ENCODE measurements around the gene CDHR5.
"Not testable (repeated sequence)": the region's sequence is repeated elsewhere in the genome, so short reads cannot be mapped to it uniquely, and the experiment has no call there.

Gene CDHR5

GRCh38 chr11:624705-625635 is at the start of gene CDHR5:
Gene CDHR5, minus strand, starts transcription at chr11:624955. Its CDS starts 53 bp downstream, at chr11:624902.
- no peak for DNase-seq (ENCODE audit: low read depth in 2 of 2)

GRCh38 chr11:674406-674805 is 49.7 kb upstream of the CDHR5 start:
- DNase-seq (ENCODE audit: low read depth in 2 of 2): no peak

GRCh38 chr11:673866-674265 is 49.1 kb upstream of the CDHR5 start:
- DNase-seq (ENCODE audit: low read depth in 2 of 2): no peak

- DNase-seq (ENCODE audit: low read depth in 2 of 2): no peak
These were observed 41.0 kb upstream of the CDHR5 start for GRCh38 chr11:665704-666281.

DNA sequence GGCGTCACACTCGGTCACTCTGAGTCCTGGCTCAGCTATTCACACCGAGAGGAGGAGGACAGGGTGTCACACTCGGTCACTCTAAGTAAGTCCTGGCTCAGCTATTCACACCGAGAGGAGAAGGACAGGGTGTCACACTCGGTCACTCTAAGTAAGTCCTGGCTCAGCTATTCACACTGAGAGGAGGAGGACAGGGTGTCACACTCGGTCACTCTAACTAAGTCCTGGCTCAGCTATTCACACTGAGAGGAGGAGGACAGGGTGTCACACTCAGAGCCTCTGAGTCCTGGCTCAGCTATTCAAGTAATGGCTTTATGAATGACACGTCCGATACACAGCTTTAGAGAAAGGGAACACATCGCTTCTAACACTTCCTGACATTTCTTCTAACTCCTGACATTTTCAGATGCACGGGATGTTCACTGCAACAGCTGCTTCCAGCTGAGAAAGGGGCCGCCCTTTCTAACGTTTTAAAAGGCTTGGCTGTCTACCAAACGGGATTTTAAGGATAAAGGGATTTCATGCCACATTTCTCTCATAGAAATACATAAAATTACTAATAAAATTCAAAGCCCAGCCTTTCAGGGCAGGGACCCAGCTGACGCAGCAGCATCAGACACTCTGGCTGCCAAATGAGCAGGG is 40.4 kb upstream of the CDHR5 start:
- no peak for DNase-seq (ENCODE audit: low read depth in 2 of 2)

DNA sequence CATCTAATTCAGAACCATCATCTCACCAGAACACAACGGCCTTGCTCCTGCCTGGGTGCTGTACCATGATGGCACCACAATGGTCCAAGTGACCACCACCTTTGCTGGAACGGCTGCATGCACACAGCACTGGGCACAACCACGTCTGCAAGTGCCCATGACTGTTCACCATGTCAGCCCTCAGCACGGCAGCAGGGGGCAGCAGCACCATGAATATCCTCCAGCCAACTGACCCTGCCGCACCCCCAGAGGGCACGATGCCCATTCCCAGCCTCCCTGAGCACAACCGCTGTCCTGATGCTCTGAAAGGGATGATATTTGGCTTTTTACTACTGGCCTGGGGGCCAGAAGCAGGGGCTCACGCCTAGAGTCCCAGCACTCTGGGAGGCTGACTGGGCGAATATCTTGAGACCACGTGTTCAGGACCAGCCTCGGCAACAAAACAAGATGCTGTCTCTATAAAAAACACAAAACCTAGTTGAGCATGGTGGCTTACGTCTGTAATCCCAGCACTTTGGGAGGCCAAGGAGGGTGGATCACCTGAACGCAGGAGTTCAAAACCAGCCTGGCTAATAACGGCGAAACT is 38.0 kb upstream of the CDHR5 start:
- DNase-seq (ENCODE audit: low read depth in 2 of 2): no peak

DNA sequence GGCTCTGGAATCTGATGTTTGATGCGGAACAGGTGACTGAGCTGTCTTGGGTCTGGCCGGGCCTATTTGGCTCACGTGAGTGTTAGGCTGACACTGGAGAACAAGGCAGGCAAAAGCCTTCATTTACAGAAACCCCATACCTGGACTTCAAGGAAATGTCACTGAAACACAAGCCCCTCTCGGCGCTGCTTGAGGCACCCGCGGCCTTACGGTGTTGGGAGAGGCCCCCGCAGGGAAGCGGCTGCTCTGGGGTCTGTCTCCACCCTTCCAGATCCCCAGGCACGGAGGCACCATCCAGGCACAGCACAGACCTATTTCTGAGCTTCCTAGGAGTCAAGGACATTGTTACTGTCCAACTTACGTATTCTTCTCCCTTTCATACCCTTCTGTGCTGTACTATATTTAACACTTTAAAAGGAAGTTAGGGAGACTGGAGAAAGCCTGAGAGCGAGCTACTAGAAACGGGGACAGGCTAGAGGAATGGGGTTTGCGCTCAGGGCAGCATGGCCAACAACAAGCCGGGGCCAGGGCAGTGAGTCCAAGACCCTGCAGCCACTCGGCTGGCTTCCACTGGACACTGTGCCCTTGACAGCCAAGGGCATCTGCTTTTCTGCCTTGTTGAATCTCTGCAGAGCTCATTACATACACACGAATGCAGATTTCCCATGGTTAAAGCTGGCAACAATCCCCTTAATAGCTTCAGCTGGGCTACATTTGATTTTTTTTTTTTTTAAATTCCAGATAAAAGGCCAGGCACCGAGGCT is 36.1 kb upstream of the CDHR5 start:
- DNase-seq (ENCODE audit: low read depth in 2 of 2): no peak

- no peak for DNase-seq (ENCODE audit: low read depth in 2 of 2)
These were observed 35.5 kb upstream of the CDHR5 start for GRCh38 chr11:660281-660680.

DNA sequence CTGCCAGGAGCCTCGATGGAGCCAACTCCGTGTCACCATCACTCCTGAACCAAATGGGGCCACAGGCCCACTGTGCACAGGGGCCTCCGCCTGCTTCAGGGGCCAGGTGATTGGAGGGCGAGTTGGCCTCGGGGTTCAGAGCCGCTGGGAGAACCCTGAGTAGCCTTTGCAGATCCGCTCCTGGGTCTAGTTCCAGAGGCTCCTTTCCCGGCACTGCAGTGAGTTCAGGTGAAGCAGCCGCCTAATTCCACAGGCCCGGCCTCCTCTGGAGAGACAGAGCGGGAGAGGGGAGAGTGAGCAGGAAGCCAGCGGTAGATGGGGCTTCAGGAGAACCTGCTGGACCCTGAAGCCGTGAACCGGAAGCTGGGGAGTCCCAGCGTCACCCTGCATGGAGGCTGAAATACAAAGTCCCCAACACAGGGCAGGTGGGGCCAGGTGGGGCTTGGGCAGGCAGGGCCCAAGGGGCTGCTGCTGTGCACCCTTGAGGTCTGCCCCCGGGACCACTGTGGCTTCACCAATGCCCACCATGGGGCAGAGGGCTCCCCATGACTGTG is 34.9 kb upstream of the CDHR5 start:
- no peak for DNase-seq (ENCODE audit: low read depth in 2 of 2)

GRCh38 chr11:657691-658126 is 33.0 kb upstream of the CDHR5 start:
- DNase-seq (ENCODE audit: low read depth in 2 of 2): no peak

- no peak for DNase-seq (ENCODE audit: low read depth in 2 of 2)
These were observed 32.1 kb upstream of the CDHR5 start for GRCh38 chr11:656866-657265.

DNA sequence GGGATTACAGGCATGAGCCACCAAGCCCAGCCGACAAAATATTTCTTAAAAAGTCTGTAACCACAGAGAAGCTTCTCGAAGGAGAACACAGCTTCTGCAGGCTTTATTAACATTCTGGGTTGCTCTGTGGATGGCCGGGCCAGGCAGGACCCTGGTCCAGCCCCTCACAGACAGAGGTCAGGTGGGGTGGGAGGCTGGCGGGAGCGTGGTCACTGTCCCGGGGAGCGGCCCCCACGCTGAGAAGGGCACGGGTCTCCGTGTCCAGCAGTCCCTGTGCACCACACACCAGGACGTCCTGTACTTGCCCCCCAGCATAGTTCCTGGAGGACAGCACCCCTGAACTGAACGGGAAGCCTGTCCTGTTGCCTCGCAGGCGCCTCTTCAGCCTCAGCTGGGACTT is 31.7 kb upstream of the CDHR5 start:
- DNase-seq (ENCODE audit: low read depth in 2 of 2): no peak

- no peak for DNase-seq (ENCODE audit: low read depth in 2 of 2)
These were observed 30.4 kb upstream of the CDHR5 start for GRCh38 chr11:655036-655726.

- not testable (repeated sequence) for DNase-seq (ENCODE audit: low read depth in 2 of 2)
These were observed 29.7 kb upstream of the CDHR5 start for GRCh38 chr11:654444-654843.

GRCh38 chr11:653837-654236 is 29.1 kb upstream of the CDHR5 start:
- no peak for DNase-seq (ENCODE audit: low read depth in 2 of 2)

DNA sequence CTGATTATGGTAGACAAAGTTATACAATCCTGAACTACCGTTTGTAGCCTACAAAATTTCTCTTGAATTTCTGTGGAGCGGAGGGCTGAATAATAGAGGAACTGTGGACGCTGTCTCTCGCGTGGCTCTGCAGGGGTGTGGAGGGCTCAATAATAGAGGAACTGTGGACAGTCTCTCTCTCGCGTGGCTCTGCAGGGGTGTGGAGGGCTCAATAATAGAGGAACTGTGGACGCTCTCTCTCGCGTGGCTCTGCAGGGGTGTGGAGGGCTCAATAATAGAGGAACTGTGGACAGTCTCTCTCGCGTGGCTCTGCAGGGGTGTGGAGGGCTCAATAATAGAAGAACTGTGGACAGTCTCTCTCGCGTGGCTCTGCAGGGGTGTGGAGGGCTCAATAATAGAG is 28.4 kb upstream of the CDHR5 start:
- DNase-seq (ENCODE audit: low read depth in 2 of 2): not testable (repeated sequence)

DNA sequence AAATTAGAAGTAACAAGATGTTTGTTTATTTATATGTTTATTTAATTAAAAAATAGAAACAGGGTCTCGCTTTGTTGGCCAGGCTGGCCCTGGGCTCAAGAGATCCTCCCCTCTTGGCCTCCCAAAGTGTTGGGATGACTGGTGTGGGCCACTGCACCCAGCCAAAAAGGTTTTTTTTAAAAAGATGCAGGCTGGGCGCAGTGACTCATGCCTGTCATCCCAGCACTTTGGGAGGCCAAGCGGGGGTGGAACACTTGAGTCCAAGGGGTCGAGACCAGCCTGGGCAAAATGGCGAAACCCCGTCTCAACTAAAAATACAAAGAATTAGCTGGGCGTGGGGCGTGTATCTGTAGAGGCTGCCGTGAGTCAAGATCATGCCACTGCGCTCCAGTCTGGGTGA is 25.7 kb upstream of the CDHR5 start:
- no peak for DNase-seq (ENCODE audit: low read depth in 2 of 2)

- not testable (repeated sequence) for DNase-seq (ENCODE audit: low read depth in 2 of 2)
These were observed 23.0 kb upstream of the CDHR5 start for GRCh38 chr11:647672-648158.

DNA sequence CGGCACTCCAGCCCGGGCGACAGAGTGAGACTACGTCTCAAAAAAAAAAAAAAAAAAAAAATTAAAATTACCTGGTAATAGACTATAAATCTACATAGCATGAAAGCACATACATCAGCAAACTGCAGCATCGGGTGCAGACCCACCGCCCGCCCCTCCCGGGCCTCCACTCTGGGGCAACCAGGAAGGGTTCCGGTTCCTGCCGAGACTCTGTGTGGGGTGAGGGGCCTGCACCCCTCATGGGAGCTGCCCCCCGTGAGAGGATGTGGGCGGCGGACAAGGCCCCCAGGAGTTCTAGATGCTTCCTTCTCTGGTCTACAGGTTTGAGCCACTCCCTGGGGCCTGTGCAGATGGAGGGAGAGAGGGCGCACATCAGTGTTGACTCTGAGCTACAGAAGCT is 21.5 kb upstream of the CDHR5 start:
- DNase-seq (ENCODE audit: low read depth in 2 of 2): no peak

DNA sequence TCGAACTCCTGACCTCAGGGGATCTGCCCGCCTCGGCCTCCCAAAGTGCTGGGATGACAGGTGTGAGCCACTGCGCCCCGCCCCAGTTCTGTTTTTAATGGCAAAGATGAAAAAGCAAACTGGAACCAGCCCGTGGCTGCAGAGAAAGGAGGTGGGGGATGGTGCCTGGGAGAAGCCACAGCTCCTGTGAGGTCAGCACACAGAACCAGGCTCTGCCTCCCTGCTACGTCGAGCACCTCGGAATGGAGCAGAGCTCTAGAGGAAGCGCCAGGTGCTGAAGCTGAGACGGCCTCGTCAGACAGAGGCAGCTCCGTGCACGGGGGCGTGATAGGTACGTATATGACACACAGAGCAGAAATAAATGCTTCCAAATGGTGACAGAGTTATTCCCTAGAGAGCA is 20.8 kb upstream of the CDHR5 start:
- no peak for DNase-seq (ENCODE audit: low read depth in 2 of 2)
